H1 (cell line): Measurements from ENCODE around the gene KIF23. TPM values are rescaled to one million over a fixed set of nuclear protein-coding genes. Genes with fewer than 3 reads are reported as not detected.
A peak's percentile ranks its signal among the peaks of the same experiment; 100 is the strongest.

Experiments
- CTCF ChIA-PET: fragments of 300-600 bp; sonication (Branson Sonifier 250); formaldehyde crosslinking; loops from one replicate; lab custom pipeline; 2021; ENCODE audit not compliant: partially characterized antibody; lab: Charles Lee
- POLR2A ChIA-PET: fragments of 300-600 bp; sonication (Branson Sonifier 250); formaldehyde crosslinking; loops from one replicate; lab custom pipeline; 2021; ENCODE audit warnings: inconsistent platforms; ENCODE audit not compliant: partially characterized antibody; lab: Charles Lee
- DNase-seq, 2 experiments: peaks; one replicate each; pipeline versions ENCODE4 v3.0.0 to v3.0.0-alpha.2; 2010 to 2022; ENCODE audit warnings: low spot score in 2 of 2, low read depth in 1 of 2, mixed read lengths in 1 of 2
- FAIRE-seq: peaks from 2 replicates; lab custom pipeline; 2011; peaks lifted over from hg19 to GRCh38; lab: Jason Lieb, UNC
- H2AFZ ChIP-seq: 2 replicates; pipeline ENCODE4 v1.8.1; 2012; ENCODE audit warnings: low read length, inconsistent platforms
- H2AK5ac ChIP-seq: 2 replicates; pipeline ENCODE4 v1.6.1; 2013; ENCODE audit warnings: low read depth, low read length
- H2BK120ac ChIP-seq: replicated peaks from 2 replicates; pipeline ENCODE3; 2013; ENCODE audit warnings: low read depth, low read length, inconsistent platforms
- H2BK12ac ChIP-seq: 2 replicates; pipeline ENCODE4 v1.6.1; 2013; ENCODE audit warnings: low read depth, low read length
- H2BK15ac ChIP-seq: 2 replicates; pipeline ENCODE4 v1.6.1; 2013; ENCODE audit warnings: low read length
- H2BK20ac ChIP-seq: 2 replicates; pipeline ENCODE4 v1.6.1; 2013; ENCODE audit warnings: low read length
- H2BK5ac ChIP-seq: 2 replicates; pipeline ENCODE4 v1.6.1; 2013; ENCODE audit warnings: low read depth, low read length
- H3K14ac ChIP-seq: 2 replicates; pipeline ENCODE4 v1.6.1; 2013; ENCODE audit warnings: inconsistent platforms; ENCODE audit not compliant: insufficient read length
- H3K18ac ChIP-seq: 2 replicates; pipeline ENCODE4 v1.6.1; 2013; ENCODE audit warnings: low read length; ENCODE audit errors: extremely low read depth
- H3K23ac ChIP-seq: 2 replicates; pipeline ENCODE4 v1.6.1; 2013; ENCODE audit warnings: inconsistent platforms; ENCODE audit not compliant: insufficient read length
- H3K23me2 ChIP-seq: 2 replicates; pipeline ENCODE4 v1.6.1; 2013; ENCODE audit warnings: low read depth, low read length
- H3K27ac ChIP-seq: 2 replicates; pipeline ENCODE4 v1.6.1; 2011; ENCODE audit warnings: low read depth, low read length, inconsistent platforms
- H3K27me3 ChIP-seq, 4 experiments: replicated peaks in 1 of 4; 1 replicate in 1 of 4; 2 replicates in 3 of 4; pipeline versions ENCODE4 v1.6.1 to v1.8.1; 2011 to 2013; ENCODE audit warnings: low read length in 3 of 4, mild to moderate bottlenecking in 3 of 4, inconsistent platforms in 2 of 4, mixed read lengths in 2 of 4, moderate library complexity in 1 of 4; ENCODE audit not compliant: control insufficient read depth in 3 of 4, insufficient read depth in 3 of 4; ENCODE audit errors: extremely low read depth in 1 of 4
- H3K36me3 ChIP-seq, 4 experiments: 2 replicates each; pipeline versions ENCODE4 v1.6.1 to v1.8.1; 2011 to 2013; ENCODE audit warnings: mild to moderate bottlenecking in 4 of 4, low read length in 3 of 4, moderate library complexity in 2 of 4, control low read depth in 1 of 4, inconsistent platforms in 1 of 4; ENCODE audit not compliant: insufficient read depth in 4 of 4, control insufficient read depth in 2 of 4
- H3K4ac ChIP-seq: replicated peaks from 2 replicates; pipeline ENCODE3; 2013; ENCODE audit warnings: low read length, low read depth, mixed read lengths, inconsistent platforms; ENCODE audit not compliant: insufficient read length
- H3K4me1 ChIP-seq, 4 experiments: replicated peaks in 1 of 4; 1 replicate in 1 of 4; 2 replicates in 3 of 4; pipeline versions ENCODE4 v1.6.1 to v1.8.1; 2011 to 2013; ENCODE audit warnings: low read length in 3 of 4, inconsistent platforms in 2 of 4, mixed read lengths in 1 of 4; ENCODE audit not compliant: insufficient read depth in 4 of 4, control insufficient read depth in 3 of 4
- H3K4me2 ChIP-seq, 2 experiments: 2 replicates each; pipeline versions ENCODE4 v1.6.1 to v1.8.1; 2011 to 2013; ENCODE audit warnings: low read depth in 2 of 2, low read length in 2 of 2, control low read depth in 1 of 2, inconsistent platforms in 1 of 2, mild to moderate bottlenecking in 1 of 2; ENCODE audit not compliant: insufficient read depth in 1 of 2
- H3K4me3 ChIP-seq, 4 experiments: fragments of 200-600, 300-600 bp in 1 of 4; sonication (generic), shearing (Covaris generic), sonication (Bioruptor Twin) in 1 of 4; 2 replicates each; pipeline versions ENCODE4 v1.5.1 to v1.8.1; 2011 to 2016; ENCODE audit warnings: low read length in 4 of 4, low read depth in 3 of 4, control low read depth in 2 of 4, inconsistent platforms in 2 of 4, mild to moderate bottlenecking in 2 of 4, mixed read lengths in 1 of 4, moderate library complexity in 1 of 4; ENCODE audit not compliant: insufficient read depth in 2 of 4; ENCODE audit errors: extremely low read depth in 1 of 4
- H3K56ac ChIP-seq: replicated peaks from 2 replicates; pipeline ENCODE3; 2013; ENCODE audit warnings: low read depth, mild to moderate bottlenecking, mixed read lengths, low read length, inconsistent platforms; ENCODE audit not compliant: insufficient read length
- H3K79me1 ChIP-seq: 2 replicates; pipeline ENCODE4 v1.6.1; 2013; ENCODE audit warnings: low read depth, low read length, control low read depth
- H3K79me2 ChIP-seq, 2 experiments: 2 replicates each; pipeline versions ENCODE4 v1.6.1 to v1.8.1; 2012 to 2013; ENCODE audit warnings: low read length in 2 of 2, mild to moderate bottlenecking in 2 of 2, inconsistent platforms in 1 of 2; ENCODE audit not compliant: insufficient read depth in 2 of 2, control insufficient read depth in 1 of 2
- H3K9ac ChIP-seq, 4 experiments: replicated peaks in 1 of 4; 1 replicate in 1 of 4; 2 replicates in 3 of 4; pipeline versions ENCODE4 v1.6.1 to v1.8.1; 2011 to 2013; ENCODE audit warnings: low read depth in 3 of 4, low read length in 3 of 4, control low read depth in 2 of 4, mild to moderate bottlenecking in 2 of 4, moderate library complexity in 2 of 4, inconsistent platforms in 1 of 4; ENCODE audit errors: extremely low read depth in 1 of 4
- H3K9me3 ChIP-seq, 2 experiments: 2 replicates each; pipeline versions ENCODE4 v1.6.1 to v1.8.1; 2012 to 2013; ENCODE audit warnings: mild to moderate bottlenecking in 2 of 2, moderate library complexity in 2 of 2, control low read depth in 1 of 2, inconsistent platforms in 1 of 2, low read depth in 1 of 2, low read length in 1 of 2, mixed read lengths in 1 of 2; ENCODE audit not compliant: insufficient read depth in 2 of 2
- H4K20me1 ChIP-seq, 2 experiments: replicated peaks in 1 of 2; 2 replicates each; pipeline versions ENCODE3 to v1.8.1; 2011 to 2013; ENCODE audit warnings: inconsistent platforms in 2 of 2, low read length in 2 of 2, mild to moderate bottlenecking in 1 of 2; ENCODE audit not compliant: insufficient read depth in 2 of 2, control insufficient read depth in 1 of 2
- H4K5ac ChIP-seq: 2 replicates; pipeline ENCODE4 v1.6.1; 2013; ENCODE audit warnings: low read length, low read depth, mixed read lengths, inconsistent platforms; ENCODE audit not compliant: insufficient read length
- H4K8ac ChIP-seq: 2 replicates; pipeline ENCODE4 v1.8.0; 2013; ENCODE audit warnings: mild to moderate bottlenecking, moderate library complexity, low read length, inconsistent platforms; ENCODE audit not compliant: insufficient read depth; ENCODE audit errors: extremely low read depth
- H4K91ac ChIP-seq: replicated peaks from 2 replicates; pipeline ENCODE3; 2013; ENCODE audit warnings: low read length, mixed read lengths, inconsistent platforms; ENCODE audit not compliant: insufficient read length
- CEBPB ChIP-seq: IDR thresholded peaks from 2 replicates; pipeline ENCODE4 v1.6.1; 2012; ENCODE audit warnings: low read depth, low read length
- GABPA ChIP-seq: IDR thresholded peaks from 2 replicates; pipeline ENCODE4 v1.6.1; 2011; ENCODE audit warnings: mild to moderate bottlenecking, low read length, moderate library complexity, borderline replicate concordance; ENCODE audit not compliant: insufficient read depth
- JUND ChIP-seq: IDR thresholded peaks from 2 replicates; pipeline ENCODE4 v1.6.1; 2011; ENCODE audit warnings: mild to moderate bottlenecking, improper control_type of control experiment, low read length
- KDM4A ChIP-seq: IDR thresholded peaks from one replicate; pipeline ENCODE4 v1.7.1; 2012; ENCODE audit warnings: low read depth, mild to moderate bottlenecking, moderate library complexity, low read length, inconsistent platforms; ENCODE audit not compliant: severe bottlenecking
- POLR2AphosphoS5 ChIP-seq: IDR thresholded peaks from 2 replicates; pipeline ENCODE4 v1.6.1; 2011; ENCODE audit warnings: low read depth, low read length
- RFX5 ChIP-seq: IDR thresholded peaks from 2 replicates; pipeline ENCODE4 v1.6.1; 2011; ENCODE audit warnings: low read depth, low read length, improper control_type of control experiment, borderline replicate concordance
- SRF ChIP-seq: IDR thresholded peaks from 2 replicates; pipeline ENCODE4 v1.6.1; 2011; ENCODE audit warnings: mild to moderate bottlenecking, low read depth, low read length, moderate library complexity
- WGBS, 2 experiments: shearing (Covaris generic) in 1 of 2; methylation state at CpG; one replicate each; pipeline versions ENCODE4 v1.1.6 to v1.1.7; 2013 to 2015; ENCODE audit warnings: low lambda C conversion rate in 2 of 2, mixed read lengths in 2 of 2, inconsistent platforms in 1 of 2, low coverage in 1 of 2, missing lambda C conversion rate in 1 of 2; ENCODE audit not compliant: insufficient replicate concordance in 2 of 2, insufficient coverage in 1 of 2, insufficient read length in 1 of 2; ENCODE audit errors: extremely low coverage in 1 of 2, missing lambda C conversion rate in 1 of 2; 5-methylcytosine and 5-hydroxymethylcytosine counted together
- polyA plus RNA-seq, 7 experiments: library from polyadenylated mRNA; depleted of rRNA in 3 of 7; stranded (reverse) in 5 of 7; unstranded in 2 of 7; fragments of >200 nt in 5 of 7; fragments of 200-250 nt in 2 of 7; gene quantifications; 1 replicate in 5 of 7; 2 replicates in 1 of 7; 4 replicates in 1 of 7; pipeline versions ENCODE4 v1.2.1 to v1.2.3, GENCODE V29; 2011 to 2013; ENCODE audit warnings: missing spikeins in 2 of 7, mixed read lengths in 2 of 7
- total RNA-seq: library from RNA; stranded (reverse); fragmentation: NEBNext Ultra II Directional; extraction: Animal tissue kit (Norgen Biotek cat#: 25700); gene quantifications from 2 replicates; pipeline ENCODE4 v1.2.1, GENCODE V29; 2021
- TF ChIP-seq, protein P1 (sequence below): IDR thresholded peaks from 2 replicates; pipeline ENCODE4 v1.6.1; 2011; ENCODE audit warnings: low read depth, mild to moderate bottlenecking, low read length; ENCODE audit not compliant: insufficient read depth

The KIF23 gene
- total and polyA plus RNA-seq, 2 of the 8 experiments (the other 6 are each of a cell fraction or from before 2014, with no cell fraction given), result 26.2 to 77.4 TPM

DNA sequence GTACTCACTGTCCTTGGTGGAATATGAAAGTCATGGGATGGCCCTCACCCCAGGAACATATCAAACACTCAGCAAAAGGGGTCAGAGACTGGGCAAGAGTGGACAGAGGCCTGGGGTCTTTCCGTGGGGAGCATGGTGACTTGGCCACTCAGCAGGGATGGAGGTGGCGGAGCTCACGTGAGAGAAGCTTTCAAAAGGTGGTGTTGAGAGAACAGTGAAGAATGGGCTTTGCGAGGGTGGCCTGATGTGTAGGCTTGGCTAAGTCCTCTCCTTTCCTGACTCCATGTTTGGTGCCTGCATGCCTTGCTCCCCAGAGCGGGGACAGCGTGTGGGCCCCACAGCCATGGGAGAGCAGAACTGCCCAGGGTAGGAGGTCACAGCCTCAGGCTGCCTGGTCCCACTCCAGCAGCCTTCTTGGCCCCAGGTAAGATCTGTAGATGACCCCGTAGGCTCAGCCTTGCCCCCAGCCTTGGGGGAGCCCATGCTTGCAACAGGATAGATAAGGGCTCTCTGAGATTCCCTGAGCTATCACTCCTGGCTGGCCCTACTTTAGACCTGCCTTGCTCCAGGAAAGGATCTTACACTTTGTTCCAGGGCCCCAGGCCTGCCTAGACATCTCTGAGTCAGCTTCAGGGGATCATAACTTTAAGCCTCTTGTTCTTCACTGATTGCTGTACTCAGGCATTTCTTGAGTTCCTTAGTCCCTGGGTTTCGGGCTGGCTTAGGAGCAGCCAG lies 55.5 kb downstream of the KIF23 start:
- ChIA-PET CTCF (interaction anchor here (1.1 to 8.2 kb wide), 2 partner anchors 7 to 434 kb away, joined by 3 to 70 read pairs; no protein-coding TSS in a partner anchor), POLR2A (interaction anchor here (13.9 kb wide), 1 partner anchor 16 kb away, joined by 207 read pairs; the partner anchor contains the start of gene RPLP1)
- H3K56ac ChIP-seq, result no peak overlapping the region
- H3K9me3 ChIP-seq, result no peaks in the 10 kb centered on the region
- no peak overlapping the region for H2AK5ac ChIP-seq
- no peak overlapping the region for H2BK120ac ChIP-seq
- no peaks in the 10 kb centered on the region for H3K79me1 ChIP-seq
- H4K91ac ChIP-seq, result no peak overlapping the region
- no peak overlapping the region for H2BK15ac ChIP-seq
- H3K36me3 ChIP-seq, result no peaks in the 10 kb centered on the region
- no peak overlapping the region for H2AFZ ChIP-seq
- H3K79me2 ChIP-seq, result no peaks in the 10 kb centered on the region
- H3K4me1 ChIP-seq, result no peaks in the 10 kb centered on the region
- no peak overlapping the region for H2BK20ac ChIP-seq
- DNase-seq (no peak), FAIRE-seq (no peak)
- no peak overlapping the region for H3K18ac ChIP-seq
- no peaks in the 10 kb centered on the region for H3K23me2 ChIP-seq
- no peak overlapping the region for H3K14ac ChIP-seq
- H3K4ac ChIP-seq, result no peak overlapping the region
- no peak overlapping the region for H2BK5ac ChIP-seq
- peak overlapping the region; percentile 48; the same call in 1 of the 2 replicates for H4K8ac ChIP-seq
- no peak overlapping the region for H3K23ac ChIP-seq
- H3K9ac ChIP-seq, result no peak overlapping the region
- H3K4me3 ChIP-seq, result no peak overlapping the region
- H2BK12ac ChIP-seq, result no peak overlapping the region
- no peak for TF ChIP-seq POLR2AphosphoS5
- TF ChIP-seq KDM4A, result no peak
- TF ChIP-seq SRF, result no peak
- TF ChIP-seq CEBPB, result no peak
- TF ChIP-seq RFX5, result no peak
- no peak for TF ChIP-seq GABPA
- TF ChIP-seq JUND, result no peak
- TF ChIP-seq, protein P1, sequence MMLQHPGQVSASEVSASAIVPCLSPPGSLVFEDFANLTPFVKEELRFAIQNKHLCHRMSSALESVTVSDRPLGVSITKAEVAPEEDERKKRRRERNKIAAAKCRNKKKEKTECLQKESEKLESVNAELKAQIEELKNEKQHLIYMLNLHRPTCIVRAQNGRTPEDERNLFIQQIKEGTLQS, result no peak
- no peaks in the 10 kb centered on the region for H4K20me1 ChIP-seq
- no peak overlapping the region for H4K5ac ChIP-seq
- WGBS, 2 experiments, result 88% methylated on average over 8 of the region's 8 CpGs; no CpG with 5 or more reads in 1 of the 2 experiments
- H3K4me2 ChIP-seq, result no peak overlapping the region
- no peaks in the 10 kb centered on the region for H3K27me3 ChIP-seq
- no peak overlapping the region for H3K27ac ChIP-seq
